NCI-H774 (cell line): ENCODE measurements around the gene TIFAB.

Experiments used
- DNase-seq: peaks from one replicate; lab custom pipeline; 2025; lab: John Stamatoyannopoulos, UW

Gene TIFAB

GRCh38 chr5:135481909-135482311, 29.8 kb upstream of the TIFAB start:
- DNase-seq = no peak

- no peak for DNase-seq
Measured at GRCh38 chr5:135481387-135481786, 29.2 kb upstream of the TIFAB start.

DNA sequence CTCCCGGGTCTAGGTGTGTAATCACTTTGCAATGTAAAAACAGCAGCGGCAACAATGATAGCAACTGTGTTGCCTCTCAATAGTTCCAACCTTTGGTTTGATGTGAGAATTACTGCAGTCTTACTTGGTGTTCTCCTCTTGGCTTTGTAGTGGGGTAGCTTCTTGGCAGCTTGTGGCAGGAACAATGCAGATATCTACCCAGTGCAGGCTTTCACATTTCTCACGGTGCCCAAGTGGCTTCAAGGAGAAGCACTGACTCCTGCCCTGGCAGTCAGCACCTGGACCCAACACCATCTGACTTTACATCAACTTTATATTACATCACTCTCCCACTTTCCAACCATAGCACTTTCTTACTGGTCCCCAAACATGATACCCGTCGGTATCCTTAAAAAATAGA, 28.4 kb upstream of the TIFAB start:
- DNase-seq = no peak

DNA sequence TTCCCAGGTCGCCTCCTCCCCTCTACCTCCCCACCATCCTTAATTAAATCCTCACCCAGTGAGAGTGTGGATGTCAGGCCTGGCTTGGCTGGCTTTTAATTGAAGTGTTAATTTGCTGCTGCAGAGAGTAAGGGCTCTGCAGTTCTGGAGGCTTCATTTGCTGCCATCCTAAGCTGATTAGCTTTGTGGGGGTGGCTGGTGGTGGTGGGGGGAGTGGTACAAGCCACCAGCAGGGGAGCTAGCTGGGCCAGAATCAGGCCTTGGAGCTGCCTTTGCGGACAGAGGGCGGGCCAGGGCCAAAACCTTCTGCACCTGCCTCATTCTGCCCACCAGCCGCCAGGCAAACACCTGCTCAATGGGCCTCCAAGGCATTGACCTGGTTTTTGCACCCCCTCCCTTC, 26.8 kb upstream of the TIFAB start:
- peak; percentile 2 for DNase-seq

GRCh38 chr5:135477613-135478066, 25.5 kb upstream of the TIFAB start:
- no peak for DNase-seq

DNA sequence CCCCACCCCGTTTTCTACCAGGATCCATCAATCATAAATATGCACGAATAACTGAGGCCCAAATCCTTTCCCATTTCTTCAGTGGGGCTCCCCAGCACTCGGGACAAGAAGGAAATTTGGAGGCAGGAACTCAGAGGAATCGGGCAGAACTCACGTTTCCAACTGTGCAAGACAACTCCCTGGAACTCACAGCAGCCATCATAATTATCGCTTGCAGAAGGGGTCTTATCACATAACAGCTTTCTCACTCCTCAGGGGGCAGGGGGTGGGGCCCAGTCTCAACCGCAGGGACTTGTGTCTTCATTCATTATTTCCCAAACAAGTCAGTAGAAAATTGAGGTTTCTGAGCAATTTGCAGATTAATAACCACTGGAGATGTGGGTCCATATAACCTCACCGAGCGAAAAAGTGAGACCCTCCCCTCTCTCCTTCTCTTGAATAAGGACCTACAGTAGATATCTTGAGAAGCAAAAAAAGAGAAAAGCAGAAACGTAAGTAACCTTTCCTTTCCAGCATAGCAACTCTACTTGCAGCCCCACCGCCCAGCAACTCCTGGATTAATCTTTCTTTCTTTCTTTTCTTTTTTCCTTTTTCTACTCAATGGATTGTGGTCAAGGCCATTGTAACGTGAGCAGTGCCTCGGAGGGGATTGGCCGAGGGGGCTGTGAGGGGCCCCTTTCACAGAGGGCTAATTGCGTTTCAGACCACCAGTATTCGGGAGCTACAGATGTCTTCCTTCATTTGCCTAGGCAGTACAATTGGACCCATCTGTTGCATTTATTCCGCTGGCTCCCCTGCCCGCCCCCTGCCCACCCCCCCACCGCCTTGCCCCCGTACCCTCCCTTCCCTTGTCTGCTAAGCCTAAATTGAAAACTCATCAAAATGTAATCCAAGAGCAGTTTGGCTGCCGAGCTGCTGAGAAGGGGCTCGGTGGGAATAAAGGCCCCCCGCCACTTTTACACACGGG, 24.7 kb upstream of the TIFAB start:
- no peak for DNase-seq

- DNase-seq = no peak
Measured at GRCh38 chr5:135473956-135474670, 22.0 kb upstream of the TIFAB start.

GRCh38 chr5:135472141-135472540, 20.0 kb upstream of the TIFAB start:
- no peak for DNase-seq

- DNase-seq = no peak
Measured at GRCh38 chr5:135471726-135472125, 19.6 kb upstream of the TIFAB start.

DNA sequence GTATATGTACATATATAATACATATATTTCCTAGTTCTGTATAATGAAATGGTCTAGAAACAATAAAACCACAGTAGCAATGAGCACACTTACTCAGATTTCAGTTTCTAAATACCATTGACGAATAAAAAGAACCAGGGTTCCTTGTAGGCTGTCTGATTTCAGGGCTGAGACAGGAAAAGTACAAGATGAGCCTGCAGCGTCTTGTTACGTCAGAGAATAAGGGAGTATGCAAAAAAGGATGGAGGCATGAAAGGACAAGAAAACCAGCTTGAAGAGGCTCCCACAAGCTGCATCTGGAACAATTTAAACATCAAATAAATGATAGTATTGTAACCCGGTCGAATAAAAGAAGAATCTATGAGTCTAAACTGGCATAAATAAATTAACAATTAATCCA, 17.8 kb upstream of the TIFAB start:
- DNase-seq = no peak

DNA sequence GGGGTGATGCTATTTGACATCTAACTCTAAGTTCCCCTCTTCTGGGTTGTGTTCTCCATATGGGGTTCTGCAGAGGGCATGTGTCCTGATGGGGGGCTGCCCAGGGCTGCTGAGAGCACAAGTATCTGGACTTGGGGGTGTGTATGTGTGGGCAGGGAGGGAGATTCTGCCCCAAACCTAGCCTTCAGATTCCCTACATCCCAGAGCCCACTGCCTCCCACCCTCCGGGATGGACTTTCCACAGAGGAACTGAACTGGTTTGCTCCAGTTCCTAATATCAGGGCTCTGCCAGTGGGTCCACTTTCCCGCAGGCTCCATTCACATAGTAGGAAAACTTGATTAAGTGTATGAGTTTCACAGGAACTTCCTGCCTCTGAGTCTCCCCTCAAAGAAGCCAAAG, 16.4 kb upstream of the TIFAB start:
- DNase-seq = no peak

- no peak for DNase-seq
Measured at GRCh38 chr5:135467871-135468485, 15.8 kb upstream of the TIFAB start.

- DNase-seq = no peak
Measured at GRCh38 chr5:135467051-135467625, 15.0 kb upstream of the TIFAB start.

DNA sequence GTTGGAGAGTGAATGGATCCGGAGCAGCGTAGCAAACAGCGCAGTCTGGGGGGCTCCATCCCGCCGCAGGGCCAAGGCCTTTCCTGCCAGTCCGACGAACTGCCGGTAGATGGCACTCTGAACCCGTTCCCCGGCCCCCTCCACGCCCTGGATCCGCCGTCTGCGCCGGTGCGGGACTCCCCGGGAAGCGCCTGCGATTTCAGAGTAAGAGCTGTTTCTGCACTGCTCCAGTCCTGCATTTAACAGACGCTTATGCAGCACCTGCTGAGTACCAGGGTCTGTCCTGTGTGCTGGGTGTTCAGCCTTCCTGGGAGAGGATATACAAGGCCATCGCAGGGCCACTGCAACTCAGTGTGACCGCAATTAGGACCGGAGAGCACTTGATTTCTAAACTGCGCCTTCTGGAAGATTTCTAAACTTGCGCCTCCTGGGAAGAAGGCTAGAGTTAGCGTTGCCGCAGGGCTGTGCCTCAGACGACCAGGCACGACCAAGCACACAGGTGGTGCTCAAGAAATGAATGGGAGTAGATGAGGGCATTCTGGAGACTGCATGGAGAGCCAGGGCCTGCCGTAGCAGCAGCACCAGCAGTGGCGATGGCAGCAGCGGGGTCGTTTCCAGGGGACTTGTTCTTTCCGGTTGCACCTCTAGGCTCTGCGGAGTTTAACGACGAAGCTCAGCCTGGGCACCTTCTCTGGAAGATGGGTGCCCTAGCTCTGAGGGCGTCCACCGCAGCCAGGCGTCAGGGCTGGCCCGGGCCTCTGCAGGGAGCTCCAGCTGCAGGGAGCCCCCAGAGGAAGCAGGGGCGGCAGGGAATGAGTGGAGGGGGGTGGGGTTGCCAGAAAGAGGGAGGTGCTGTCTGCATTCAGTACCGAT, 14.3 kb upstream of the TIFAB start:
- DNase-seq = peak; percentile 39

- no peak for DNase-seq
Measured at GRCh38 chr5:135465391-135466122, 13.4 kb upstream of the TIFAB start.

GRCh38 chr5:135462304-135462703, 10.2 kb upstream of the TIFAB start:
- peak; percentile 26 for DNase-seq

GRCh38 chr5:135461481-135462151, 9.5 kb upstream of the TIFAB start:
- no peak for DNase-seq

GRCh38 chr5:135460246-135461033, 8.3 kb upstream of the TIFAB start:
- no peak for DNase-seq

DNA sequence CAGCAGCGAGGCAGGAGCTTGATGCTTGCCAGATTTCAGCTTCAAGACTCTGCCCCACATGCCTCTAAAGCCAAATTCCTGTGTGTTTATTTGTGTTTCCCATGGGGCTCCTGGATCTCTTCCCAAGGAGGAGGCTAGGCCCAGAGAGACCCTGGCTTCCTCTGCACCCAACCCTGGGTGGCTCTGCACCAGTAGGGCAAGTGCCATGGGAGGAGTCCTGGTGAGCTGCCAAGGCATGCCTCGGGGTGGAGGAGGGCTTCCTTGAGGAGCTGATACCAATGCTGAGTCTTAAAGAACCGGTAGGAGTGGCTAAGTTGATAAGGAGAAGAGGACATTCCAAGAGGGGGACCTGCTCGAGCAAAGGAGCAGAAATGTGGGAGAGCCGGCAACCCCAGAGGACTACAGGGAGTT, 6.8 kb upstream of the TIFAB start:
- DNase-seq = no peak
